H1 (cell line): ENCODE results near the gene ZFAND3. TPM values are rescaled to one million over a fixed set of nuclear protein-coding genes. Genes with fewer than 3 reads are reported as not detected.

Experiments
- KDM4A ChIP-seq: IDR thresholded peaks from one replicate; pipeline ENCODE4 v1.7.1; 2012; ENCODE audit warnings: low read depth, mild to moderate bottlenecking, moderate library complexity, low read length, inconsistent platforms; ENCODE audit not compliant: severe bottlenecking
- KDM5A ChIP-seq: fragments of 200-600 bp; IDR thresholded peaks from 2 replicates; pipeline ENCODE4 v1.7.1; 2012; ENCODE audit warnings: mild to moderate bottlenecking, low read length, inconsistent platforms, mixed read lengths
- polyA plus RNA-seq, 7 experiments: library from polyadenylated mRNA; depleted of rRNA in 3 of 7; stranded (reverse) in 5 of 7; unstranded in 2 of 7; fragments of >200 nt in 5 of 7; fragments of 200-250 nt in 2 of 7; gene quantifications; 1 replicate in 5 of 7; 2 replicates in 1 of 7; 4 replicates in 1 of 7; pipeline versions ENCODE4 v1.2.1 to v1.2.3, GENCODE V29; 2011 to 2013; ENCODE audit warnings: missing spikeins in 2 of 7, mixed read lengths in 2 of 7
- total RNA-seq: library from RNA; stranded (reverse); fragmentation: NEBNext Ultra II Directional; extraction: Animal tissue kit (Norgen Biotek cat#: 25700); gene quantifications from 2 replicates; pipeline ENCODE4 v1.2.1, GENCODE V29; 2021
- TF ChIP-seq, protein P1 (sequence below): fragments of 300-600 bp; sonication (generic); IDR thresholded peaks from 2 replicates; pipeline ENCODE4 v1.7.1; 2012; ENCODE audit warnings: low read length, moderate library complexity, mild to moderate bottlenecking, inconsistent platforms; ENCODE audit not compliant: insufficient replicate concordance

Gene ZFAND3
- total and polyA plus RNA-seq, 2 of the 8 experiments (the other 6 are each of a cell fraction or from before 2014, with no cell fraction given), result 13.0 to 51.3 TPM

DNA sequence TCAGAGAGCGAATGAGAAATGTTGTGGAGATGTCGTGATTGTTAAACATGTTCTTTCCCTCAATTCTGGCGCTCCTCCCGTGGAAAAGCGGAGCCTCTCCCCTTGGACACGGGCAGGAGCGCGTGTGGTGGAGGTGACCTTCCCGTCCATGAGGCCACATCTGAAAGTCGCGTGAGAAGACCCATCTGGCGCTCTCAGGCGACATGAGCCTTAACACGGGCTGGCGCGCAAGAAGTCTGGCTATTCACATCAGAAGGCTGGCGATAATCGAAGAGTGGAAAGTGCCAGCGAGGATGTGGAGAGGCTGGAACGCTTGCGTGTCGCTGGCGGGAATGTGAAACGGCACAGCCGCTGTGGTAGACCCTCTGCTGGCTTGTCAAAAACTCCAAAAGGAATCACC is 341.3 kb downstream of the ZFAND3 start (continued):
- TF ChIP-seq, protein P1, sequence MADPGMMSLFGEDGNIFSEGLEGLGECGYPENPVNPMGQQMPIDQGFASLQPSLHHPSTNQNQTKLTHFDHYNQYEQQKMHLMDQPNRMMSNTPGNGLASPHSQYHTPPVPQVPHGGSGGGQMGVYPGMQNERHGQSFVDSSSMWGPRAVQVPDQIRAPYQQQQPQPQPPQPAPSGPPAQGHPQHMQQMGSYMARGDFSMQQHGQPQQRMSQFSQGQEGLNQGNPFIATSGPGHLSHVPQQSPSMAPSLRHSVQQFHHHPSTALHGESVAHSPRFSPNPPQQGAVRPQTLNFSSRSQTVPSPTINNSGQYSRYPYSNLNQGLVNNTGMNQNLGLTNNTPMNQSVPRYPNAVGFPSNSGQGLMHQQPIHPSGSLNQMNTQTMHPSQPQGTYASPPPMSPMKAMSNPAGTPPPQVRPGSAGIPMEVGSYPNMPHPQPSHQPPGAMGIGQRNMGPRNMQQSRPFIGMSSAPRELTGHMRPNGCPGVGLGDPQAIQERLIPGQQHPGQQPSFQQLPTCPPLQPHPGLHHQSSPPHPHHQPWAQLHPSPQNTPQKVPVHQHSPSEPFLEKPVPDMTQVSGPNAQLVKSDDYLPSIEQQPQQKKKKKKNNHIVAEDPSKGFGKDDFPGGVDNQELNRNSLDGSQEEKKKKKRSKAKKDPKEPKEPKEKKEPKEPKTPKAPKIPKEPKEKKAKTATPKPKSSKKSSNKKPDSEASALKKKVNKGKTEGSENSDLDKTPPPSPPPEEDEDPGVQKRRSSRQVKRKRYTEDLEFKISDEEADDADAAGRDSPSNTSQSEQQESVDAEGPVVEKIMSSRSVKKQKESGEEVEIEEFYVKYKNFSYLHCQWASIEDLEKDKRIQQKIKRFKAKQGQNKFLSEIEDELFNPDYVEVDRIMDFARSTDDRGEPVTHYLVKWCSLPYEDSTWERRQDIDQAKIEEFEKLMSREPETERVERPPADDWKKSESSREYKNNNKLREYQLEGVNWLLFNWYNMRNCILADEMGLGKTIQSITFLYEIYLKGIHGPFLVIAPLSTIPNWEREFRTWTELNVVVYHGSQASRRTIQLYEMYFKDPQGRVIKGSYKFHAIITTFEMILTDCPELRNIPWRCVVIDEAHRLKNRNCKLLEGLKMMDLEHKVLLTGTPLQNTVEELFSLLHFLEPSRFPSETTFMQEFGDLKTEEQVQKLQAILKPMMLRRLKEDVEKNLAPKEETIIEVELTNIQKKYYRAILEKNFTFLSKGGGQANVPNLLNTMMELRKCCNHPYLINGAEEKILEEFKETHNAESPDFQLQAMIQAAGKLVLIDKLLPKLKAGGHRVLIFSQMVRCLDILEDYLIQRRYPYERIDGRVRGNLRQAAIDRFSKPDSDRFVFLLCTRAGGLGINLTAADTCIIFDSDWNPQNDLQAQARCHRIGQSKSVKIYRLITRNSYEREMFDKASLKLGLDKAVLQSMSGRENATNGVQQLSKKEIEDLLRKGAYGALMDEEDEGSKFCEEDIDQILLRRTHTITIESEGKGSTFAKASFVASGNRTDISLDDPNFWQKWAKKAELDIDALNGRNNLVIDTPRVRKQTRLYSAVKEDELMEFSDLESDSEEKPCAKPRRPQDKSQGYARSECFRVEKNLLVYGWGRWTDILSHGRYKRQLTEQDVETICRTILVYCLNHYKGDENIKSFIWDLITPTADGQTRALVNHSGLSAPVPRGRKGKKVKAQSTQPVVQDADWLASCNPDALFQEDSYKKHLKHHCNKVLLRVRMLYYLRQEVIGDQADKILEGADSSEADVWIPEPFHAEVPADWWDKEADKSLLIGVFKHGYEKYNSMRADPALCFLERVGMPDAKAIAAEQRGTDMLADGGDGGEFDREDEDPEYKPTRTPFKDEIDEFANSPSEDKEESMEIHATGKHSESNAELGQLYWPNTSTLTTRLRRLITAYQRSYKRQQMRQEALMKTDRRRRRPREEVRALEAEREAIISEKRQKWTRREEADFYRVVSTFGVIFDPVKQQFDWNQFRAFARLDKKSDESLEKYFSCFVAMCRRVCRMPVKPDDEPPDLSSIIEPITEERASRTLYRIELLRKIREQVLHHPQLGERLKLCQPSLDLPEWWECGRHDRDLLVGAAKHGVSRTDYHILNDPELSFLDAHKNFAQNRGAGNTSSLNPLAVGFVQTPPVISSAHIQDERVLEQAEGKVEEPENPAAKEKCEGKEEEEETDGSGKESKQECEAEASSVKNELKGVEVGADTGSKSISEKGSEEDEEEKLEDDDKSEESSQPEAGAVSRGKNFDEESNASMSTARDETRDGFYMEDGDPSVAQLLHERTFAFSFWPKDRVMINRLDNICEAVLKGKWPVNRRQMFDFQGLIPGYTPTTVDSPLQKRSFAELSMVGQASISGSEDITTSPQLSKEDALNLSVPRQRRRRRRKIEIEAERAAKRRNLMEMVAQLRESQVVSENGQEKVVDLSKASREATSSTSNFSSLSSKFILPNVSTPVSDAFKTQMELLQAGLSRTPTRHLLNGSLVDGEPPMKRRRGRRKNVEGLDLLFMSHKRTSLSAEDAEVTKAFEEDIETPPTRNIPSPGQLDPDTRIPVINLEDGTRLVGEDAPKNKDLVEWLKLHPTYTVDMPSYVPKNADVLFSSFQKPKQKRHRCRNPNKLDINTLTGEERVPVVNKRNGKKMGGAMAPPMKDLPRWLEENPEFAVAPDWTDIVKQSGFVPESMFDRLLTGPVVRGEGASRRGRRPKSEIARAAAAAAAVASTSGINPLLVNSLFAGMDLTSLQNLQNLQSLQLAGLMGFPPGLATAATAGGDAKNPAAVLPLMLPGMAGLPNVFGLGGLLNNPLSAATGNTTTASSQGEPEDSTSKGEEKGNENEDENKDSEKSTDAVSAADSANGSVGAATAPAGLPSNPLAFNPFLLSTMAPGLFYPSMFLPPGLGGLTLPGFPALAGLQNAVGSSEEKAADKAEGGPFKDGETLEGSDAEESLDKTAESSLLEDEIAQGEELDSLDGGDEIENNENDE, result no peak
- TF ChIP-seq KDM4A (no peak), KDM5A (no peak)
